ENCODE results near the gene CNFN.

The CNFN gene

GRCh38 chr19:42356686-42357085 lies 33.4 kb downstream of the CNFN start:
- Histone ChIP-seq H3K4me3 (ENCODE audit: low read depth in 1 of 2, low read length in 2 of 2) (no peak overlapping the region), H3K27ac (ENCODE audit: low read depth, low read length) (no peak overlapping the region), H3K27me3 (ENCODE audit: control insufficient read depth in 1 of 2, insufficient read depth in 2 of 2, low read length in 2 of 2) (no peaks in the 10 kb centered on the region), H3K9ac (ENCODE audit: low read length) (no peak overlapping the region), H3K9me3 (ENCODE audit: low read length) (no peaks in the 10 kb centered on the region), H3K4me1 (ENCODE audit: insufficient read depth, low read length) (no peaks in the 10 kb centered on the region), H3K36me3 (ENCODE audit: insufficient read depth, low read length) (peaks cover 54% of the 10 kb centered on the region)

GRCh38 chr19:42355896-42356295 lies 34.2 kb downstream of the CNFN start:
- H3K27ac ChIP-seq (ENCODE audit: low read depth, low read length) = no peak overlapping the region
- no peaks in the 10 kb centered on the region for H3K9me3 ChIP-seq (ENCODE audit: low read length)
- H3K36me3 ChIP-seq (ENCODE audit: insufficient read depth, low read length) = peaks cover 55% of the 10 kb centered on the region

GRCh38 chr19:42353341-42354015 lies 36.6 kb downstream of the CNFN start:
- H3K9me3 ChIP-seq (ENCODE audit: low read length) = no peaks in the 10 kb centered on the region
- no peaks in the 10 kb centered on the region for H3K4me1 ChIP-seq (ENCODE audit: insufficient read depth, low read length)
- H3K9ac ChIP-seq (ENCODE audit: low read length) = no peak overlapping the region
- H3K36me3 ChIP-seq (ENCODE audit: insufficient read depth, low read length) = peaks cover 65% of the 10 kb centered on the region
- H3K27ac ChIP-seq (ENCODE audit: low read depth, low read length) = no peak overlapping the region
- H3K27me3 ChIP-seq (ENCODE audit: control insufficient read depth in 1 of 2, insufficient read depth in 2 of 2, low read length in 2 of 2) = no peaks in the 10 kb centered on the region
- H3K4me3 ChIP-seq (ENCODE audit: low read depth in 1 of 2, low read length in 2 of 2) = no peak overlapping the region

More at GRCh38 chr19:42355896-42356295, 34.2 kb downstream of the CNFN start:
- no peaks in the 10 kb centered on the region for H3K27me3 ChIP-seq (ENCODE audit: control insufficient read depth in 1 of 2, insufficient read depth in 2 of 2, low read length in 2 of 2)
- no peak overlapping the region for H3K9ac ChIP-seq (ENCODE audit: low read length)
- H3K4me3 ChIP-seq (ENCODE audit: low read depth in 1 of 2, low read length in 2 of 2) = no peak overlapping the region
- no peaks in the 10 kb centered on the region for H3K4me1 ChIP-seq (ENCODE audit: insufficient read depth, low read length)

- H3K27ac ChIP-seq (ENCODE audit: low read depth, low read length) = no peak overlapping the region
- no peaks in the 10 kb centered on the region for H3K9me3 ChIP-seq (ENCODE audit: low read length)
- H3K4me1 ChIP-seq (ENCODE audit: insufficient read depth, low read length) = no peaks in the 10 kb centered on the region
- H3K9ac ChIP-seq (ENCODE audit: low read length) = no peak overlapping the region
- H3K36me3 ChIP-seq (ENCODE audit: insufficient read depth, low read length) = peaks cover 63% of the 10 kb centered on the region
- H3K4me3 ChIP-seq (ENCODE audit: low read depth in 1 of 2, low read length in 2 of 2) = no peak overlapping the region
- H3K27me3 ChIP-seq (ENCODE audit: control insufficient read depth in 1 of 2, insufficient read depth in 2 of 2, low read length in 2 of 2) = no peaks in the 10 kb centered on the region
Measured at GRCh38 chr19:42352301-42353259, 37.5 kb downstream of the CNFN start.

GRCh38 chr19:42351079-42351735 lies 38.9 kb downstream of the CNFN start:
- Histone ChIP-seq H3K27me3 (ENCODE audit: control insufficient read depth in 1 of 2, insufficient read depth in 2 of 2, low read length in 2 of 2) (no peaks in the 10 kb centered on the region), H3K36me3 (ENCODE audit: insufficient read depth, low read length) (peaks cover 51% of the 10 kb centered on the region), H3K4me3 (ENCODE audit: low read depth in 1 of 2, low read length in 2 of 2) (no peak overlapping the region), H3K4me1 (ENCODE audit: insufficient read depth, low read length) (no peaks in the 10 kb centered on the region), H3K9ac (ENCODE audit: low read length) (no peak overlapping the region), H3K27ac (ENCODE audit: low read depth, low read length) (no peak overlapping the region), H3K9me3 (ENCODE audit: low read length) (no peaks in the 10 kb centered on the region)

- Histone ChIP-seq H3K9me3 (ENCODE audit: low read length) (no peaks in the 10 kb centered on the region), H3K27me3 (ENCODE audit: control insufficient read depth in 1 of 2, insufficient read depth in 2 of 2, low read length in 2 of 2) (no peaks in the 10 kb centered on the region), H3K36me3 (ENCODE audit: insufficient read depth, low read length) (peaks cover 49% of the 10 kb centered on the region), H3K4me3 (ENCODE audit: low read depth in 1 of 2, low read length in 2 of 2) (no peak overlapping the region), H3K4me1 (ENCODE audit: insufficient read depth, low read length) (no peaks in the 10 kb centered on the region), H3K27ac (ENCODE audit: low read depth, low read length) (no peak overlapping the region), H3K9ac (ENCODE audit: low read length) (no peak overlapping the region)
Measured at GRCh38 chr19:42350417-42350816, 39.7 kb downstream of the CNFN start.

GRCh38 chr19:42349378-42350107 lies 40.6 kb downstream of the CNFN start:
- H3K4me3 ChIP-seq (ENCODE audit: low read depth in 1 of 2, low read length in 2 of 2) = no peak overlapping the region
- H3K4me1 ChIP-seq (ENCODE audit: insufficient read depth, low read length) = no peaks in the 10 kb centered on the region
- peaks cover 47% of the 10 kb centered on the region for H3K36me3 ChIP-seq (ENCODE audit: insufficient read depth, low read length)
- no peak overlapping the region for H3K27ac ChIP-seq (ENCODE audit: low read depth, low read length)
- H3K9ac ChIP-seq (ENCODE audit: low read length) = no peak overlapping the region
- H3K9me3 ChIP-seq (ENCODE audit: low read length) = no peaks in the 10 kb centered on the region
- no peaks in the 10 kb centered on the region for H3K27me3 ChIP-seq (ENCODE audit: control insufficient read depth in 1 of 2, insufficient read depth in 2 of 2, low read length in 2 of 2)

- Histone ChIP-seq H3K36me3 (ENCODE audit: insufficient read depth, low read length) (peaks cover 34% of the 10 kb centered on the region), H3K27me3 (ENCODE audit: control insufficient read depth in 1 of 2, insufficient read depth in 2 of 2, low read length in 2 of 2) (no peaks in the 10 kb centered on the region), H3K9ac (ENCODE audit: low read length) (no peak overlapping the region), H3K4me3 (ENCODE audit: low read depth in 1 of 2, low read length in 2 of 2) (no peak overlapping the region), H3K4me1 (ENCODE audit: insufficient read depth, low read length) (no peaks in the 10 kb centered on the region), H3K27ac (ENCODE audit: low read depth, low read length) (no peak overlapping the region), H3K9me3 (ENCODE audit: low read length) (no peaks in the 10 kb centered on the region)
Measured at GRCh38 chr19:42348211-42348610, 41.9 kb downstream of the CNFN start.

- Histone ChIP-seq H3K4me3 (ENCODE audit: low read depth in 1 of 2, low read length in 2 of 2) (no peak overlapping the region), H3K27me3 (ENCODE audit: control insufficient read depth in 1 of 2, insufficient read depth in 2 of 2, low read length in 2 of 2) (no peaks in the 10 kb centered on the region), H3K4me1 (ENCODE audit: insufficient read depth, low read length) (no peaks in the 10 kb centered on the region), H3K27ac (ENCODE audit: low read depth, low read length) (no peak overlapping the region), H3K9me3 (ENCODE audit: low read length) (no peaks in the 10 kb centered on the region), H3K36me3 (ENCODE audit: insufficient read depth, low read length) (peaks cover 24% of the 10 kb centered on the region), H3K9ac (ENCODE audit: low read length) (no peak overlapping the region)
Measured at GRCh38 chr19:42345191-42345812, 44.8 kb downstream of the CNFN start.

- H3K9ac ChIP-seq (ENCODE audit: low read length) = no peak overlapping the region
- no peaks in the 10 kb centered on the region for H3K27me3 ChIP-seq (ENCODE audit: control insufficient read depth in 1 of 2, insufficient read depth in 2 of 2, low read length in 2 of 2)
- peaks cover 17% of the 10 kb centered on the region for H3K36me3 ChIP-seq (ENCODE audit: insufficient read depth, low read length)
- H3K27ac ChIP-seq (ENCODE audit: low read depth, low read length) = no peak overlapping the region
- H3K4me1 ChIP-seq (ENCODE audit: insufficient read depth, low read length) = no peaks in the 10 kb centered on the region
- no peaks in the 10 kb centered on the region for H3K9me3 ChIP-seq (ENCODE audit: low read length)
- H3K4me3 ChIP-seq (ENCODE audit: low read depth in 1 of 2, low read length in 2 of 2) = no peak overlapping the region
Measured at GRCh38 chr19:42344336-42344893, 45.7 kb downstream of the CNFN start.

Measured in muscle layer of colon (tissue), 2 donors.